ENCODE measurements around the gene NDUFS7. TPM values are rescaled to one million over a fixed set of nuclear protein-coding genes. Genes with fewer than 3 reads are reported as not detected.
A peak's percentile ranks its signal among the peaks of the same experiment; 100 is the strongest.

Gene NDUFS7
- total RNA-seq, 1 experiment from 2014 or later, result 83.9 TPM

DNA sequence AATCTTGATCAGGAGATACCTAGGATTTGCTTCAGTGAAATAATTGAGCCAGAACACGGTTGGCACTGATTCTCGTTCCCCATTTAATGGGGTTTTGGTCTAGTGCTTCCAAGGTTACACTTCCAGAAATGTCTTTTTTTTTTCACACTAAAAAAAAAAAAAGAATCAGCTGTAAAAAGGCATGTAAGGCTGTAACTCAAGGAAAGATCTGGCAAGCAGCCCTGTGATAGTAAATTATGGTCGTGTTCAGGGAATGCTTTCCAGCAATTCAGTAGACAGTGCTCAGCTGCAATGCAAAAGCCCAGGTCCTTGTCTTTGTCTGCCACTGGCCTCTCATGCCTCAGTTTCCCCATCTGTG, 27.2 kb upstream of the NDUFS7 start:
- H2BK15ac ChIP-seq (ENCODE audit: low read depth, low read length), result no peak overlapping the region
- no peaks in the 10 kb centered on the region for H3K79me1 ChIP-seq (ENCODE audit: insufficient read depth, low read depth, low read length, poor library complexity, severe bottlenecking)
- no peak overlapping the region for H3K23ac ChIP-seq (ENCODE audit: insufficient read length, low read depth, low read length)
- no peak overlapping the region for H4K8ac ChIP-seq (replicated peaks; ENCODE audit: insufficient read length, low read depth, low read length)
- no peak overlapping the region for H3K18ac ChIP-seq (ENCODE audit: insufficient read length, low read depth, low read length)
- H2AFZ ChIP-seq (ENCODE audit: low read length), result no peak overlapping the region
- no peak overlapping the region for H3K27ac ChIP-seq (ENCODE audit: insufficient read length, low read depth, low read length)
- TF ChIP-seq, protein P1, sequence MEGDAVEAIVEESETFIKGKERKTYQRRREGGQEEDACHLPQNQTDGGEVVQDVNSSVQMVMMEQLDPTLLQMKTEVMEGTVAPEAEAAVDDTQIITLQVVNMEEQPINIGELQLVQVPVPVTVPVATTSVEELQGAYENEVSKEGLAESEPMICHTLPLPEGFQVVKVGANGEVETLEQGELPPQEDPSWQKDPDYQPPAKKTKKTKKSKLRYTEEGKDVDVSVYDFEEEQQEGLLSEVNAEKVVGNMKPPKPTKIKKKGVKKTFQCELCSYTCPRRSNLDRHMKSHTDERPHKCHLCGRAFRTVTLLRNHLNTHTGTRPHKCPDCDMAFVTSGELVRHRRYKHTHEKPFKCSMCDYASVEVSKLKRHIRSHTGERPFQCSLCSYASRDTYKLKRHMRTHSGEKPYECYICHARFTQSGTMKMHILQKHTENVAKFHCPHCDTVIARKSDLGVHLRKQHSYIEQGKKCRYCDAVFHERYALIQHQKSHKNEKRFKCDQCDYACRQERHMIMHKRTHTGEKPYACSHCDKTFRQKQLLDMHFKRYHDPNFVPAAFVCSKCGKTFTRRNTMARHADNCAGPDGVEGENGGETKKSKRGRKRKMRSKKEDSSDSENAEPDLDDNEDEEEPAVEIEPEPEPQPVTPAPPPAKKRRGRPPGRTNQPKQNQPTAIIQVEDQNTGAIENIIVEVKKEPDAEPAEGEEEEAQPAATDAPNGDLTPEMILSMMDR (conservative IDR thresholded peaks at IDR 0.05), result no peak
- H3K27ac Mint-ChIP-seq, result no peak overlapping the region
- H3K9me3 ChIP-seq (ENCODE audit: control insufficient read depth, low read depth, low read length), result no peaks in the 10 kb centered on the region
- H3K14ac ChIP-seq (ENCODE audit: insufficient read depth, low read length), result no peak overlapping the region
- H4K5ac ChIP-seq (ENCODE audit: insufficient read length, low read depth, low read length), result no peak overlapping the region
- no peaks in the 10 kb centered on the region for H3K9me3 Mint-ChIP-seq
- no peak for DNase-seq
- H3K27me3 Mint-ChIP-seq (ENCODE audit: low read depth), result peaks cover 1% of the 10 kb centered on the region; the same call in 1 of the 2 replicates
- no peak overlapping the region for H2BK5ac ChIP-seq (ENCODE audit: insufficient read length, low read length)
- no peak overlapping the region for H2BK120ac ChIP-seq (ENCODE audit: low read depth, low read length, poor library complexity, severe bottlenecking)
- no peak overlapping the region for H3K56ac ChIP-seq (ENCODE audit: insufficient read length, low read depth, low read length)
- H3K4ac ChIP-seq (ENCODE audit: low read depth, low read length), result no peak overlapping the region
- H3K4me1 ChIP-seq (ENCODE audit: insufficient read depth, low read length), result no peaks in the 10 kb centered on the region
- peaks cover 15% of the 10 kb centered on the region for H3K23me2 ChIP-seq (ENCODE audit: insufficient read length, low read depth, low read length, poor library complexity, severe bottlenecking)
- WGBS (ENCODE audit: extremely low coverage, insufficient read length, low lambda C conversion rate), result no CpG with 5 or more reads among the region's 3 CpGs
- no peak overlapping the region for H2AK5ac ChIP-seq (ENCODE audit: insufficient read length, low read length)
- peak overlapping the region; percentile 74 to 90 for H3K4me3 Mint-ChIP-seq
- H3K4me1 Mint-ChIP-seq, result peaks cover 49 to 56% of the 10 kb centered on the region in 2 experiments
- H4K20me1 ChIP-seq (ENCODE audit: control insufficient read depth, insufficient read depth, insufficient read length), result peaks cover 2% of the 10 kb centered on the region
- no peak overlapping the region for H4K91ac ChIP-seq (ENCODE audit: insufficient read length, low read depth, low read length)
- peaks cover 14 to 52% (median 48%) of the 10 kb centered on the region in 3 experiments for H3K36me3 Mint-ChIP-seq (ENCODE audit: insufficient read depth in 1 of 3, low read depth in 3 of 3)
- H3T11ph ChIP-seq (ENCODE audit: low read length), result no peak overlapping the region
- no peak overlapping the region for H3K9ac ChIP-seq (ENCODE audit: extremely low read depth, insufficient read length, low read length)
- H2BK20ac ChIP-seq (ENCODE audit: low read depth, low read length, poor library complexity, severe bottlenecking), result no peak overlapping the region
- H3K79me2 ChIP-seq (ENCODE audit: insufficient read depth, low read length), result no peaks in the 10 kb centered on the region
- H3K4me2 ChIP-seq (ENCODE audit: insufficient read depth, insufficient read length, low read length), result no peak overlapping the region
- H2BK12ac ChIP-seq (ENCODE audit: insufficient read length, low read depth, low read length), result no peak overlapping the region
- H3K27me3 ChIP-seq (ENCODE audit: insufficient read depth, low read length), result no peaks in the 10 kb centered on the region
